C4-2B (cell line): ENCODE results near the gene ASB10.

ENCODE experiments used
- H3K27ac ChIP-seq: fragments of 450-650 bp; 2 replicates; pipeline ENCODE4 v1.5.1; 2017
- ZFX ChIP-seq: fragments of 450-650 bp; IDR thresholded peaks from 2 replicates; pipeline ENCODE4 v1.6.1; 2017
- TF ChIP-seq, protein P1 (sequence below): fragments of 450-650 bp; conservative IDR thresholded peaks from 2 replicates; pipeline ENCODE4 v1.5.1; 2017; ENCODE audit warnings: mild to moderate bottlenecking

ASB10 gene

GRCh38 chr7:151201751-151202150 is 14.7 kb upstream of the ASB10 start:
- TF ChIP-seq ZFX, result no peak
- TF ChIP-seq, protein P1, sequence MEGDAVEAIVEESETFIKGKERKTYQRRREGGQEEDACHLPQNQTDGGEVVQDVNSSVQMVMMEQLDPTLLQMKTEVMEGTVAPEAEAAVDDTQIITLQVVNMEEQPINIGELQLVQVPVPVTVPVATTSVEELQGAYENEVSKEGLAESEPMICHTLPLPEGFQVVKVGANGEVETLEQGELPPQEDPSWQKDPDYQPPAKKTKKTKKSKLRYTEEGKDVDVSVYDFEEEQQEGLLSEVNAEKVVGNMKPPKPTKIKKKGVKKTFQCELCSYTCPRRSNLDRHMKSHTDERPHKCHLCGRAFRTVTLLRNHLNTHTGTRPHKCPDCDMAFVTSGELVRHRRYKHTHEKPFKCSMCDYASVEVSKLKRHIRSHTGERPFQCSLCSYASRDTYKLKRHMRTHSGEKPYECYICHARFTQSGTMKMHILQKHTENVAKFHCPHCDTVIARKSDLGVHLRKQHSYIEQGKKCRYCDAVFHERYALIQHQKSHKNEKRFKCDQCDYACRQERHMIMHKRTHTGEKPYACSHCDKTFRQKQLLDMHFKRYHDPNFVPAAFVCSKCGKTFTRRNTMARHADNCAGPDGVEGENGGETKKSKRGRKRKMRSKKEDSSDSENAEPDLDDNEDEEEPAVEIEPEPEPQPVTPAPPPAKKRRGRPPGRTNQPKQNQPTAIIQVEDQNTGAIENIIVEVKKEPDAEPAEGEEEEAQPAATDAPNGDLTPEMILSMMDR, result no peak
- H3K27ac ChIP-seq, result no peak overlapping the region

DNA sequence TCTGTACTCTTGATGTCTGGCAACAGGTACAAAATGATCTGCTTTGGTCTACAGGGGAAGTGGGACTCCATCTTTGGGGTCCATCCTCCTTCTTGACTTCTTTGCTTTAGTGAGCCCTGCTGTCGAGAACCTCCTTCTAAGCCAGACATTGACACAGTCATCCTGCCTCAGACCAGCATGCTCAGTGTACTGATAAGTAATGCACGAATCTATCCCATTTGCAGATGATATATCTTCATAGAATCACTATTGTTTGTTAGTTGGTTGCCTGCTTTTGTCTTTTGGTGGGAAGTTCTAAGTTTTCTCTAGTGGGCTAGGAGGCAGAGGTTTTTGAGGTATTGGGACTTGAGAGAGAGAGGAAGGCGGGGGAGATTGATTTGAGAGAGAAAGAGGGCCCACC is 14.3 kb upstream of the ASB10 start:
- H3K27ac ChIP-seq, result no peak overlapping the region
- TF ChIP-seq ZFX, result no peak
- TF ChIP-seq, protein P1, result no peak

GRCh38 chr7:151198945-151199848 is 12.1 kb upstream of the ASB10 start:
- no peak overlapping the region for H3K27ac ChIP-seq
- no peak for TF ChIP-seq ZFX
- TF ChIP-seq, protein P1, result no peak

GRCh38 chr7:151197932-151198331 is 10.9 kb upstream of the ASB10 start:
- TF ChIP-seq, protein P1, result no peak
- TF ChIP-seq ZFX, result no peak
- no peak overlapping the region for H3K27ac ChIP-seq

DNA sequence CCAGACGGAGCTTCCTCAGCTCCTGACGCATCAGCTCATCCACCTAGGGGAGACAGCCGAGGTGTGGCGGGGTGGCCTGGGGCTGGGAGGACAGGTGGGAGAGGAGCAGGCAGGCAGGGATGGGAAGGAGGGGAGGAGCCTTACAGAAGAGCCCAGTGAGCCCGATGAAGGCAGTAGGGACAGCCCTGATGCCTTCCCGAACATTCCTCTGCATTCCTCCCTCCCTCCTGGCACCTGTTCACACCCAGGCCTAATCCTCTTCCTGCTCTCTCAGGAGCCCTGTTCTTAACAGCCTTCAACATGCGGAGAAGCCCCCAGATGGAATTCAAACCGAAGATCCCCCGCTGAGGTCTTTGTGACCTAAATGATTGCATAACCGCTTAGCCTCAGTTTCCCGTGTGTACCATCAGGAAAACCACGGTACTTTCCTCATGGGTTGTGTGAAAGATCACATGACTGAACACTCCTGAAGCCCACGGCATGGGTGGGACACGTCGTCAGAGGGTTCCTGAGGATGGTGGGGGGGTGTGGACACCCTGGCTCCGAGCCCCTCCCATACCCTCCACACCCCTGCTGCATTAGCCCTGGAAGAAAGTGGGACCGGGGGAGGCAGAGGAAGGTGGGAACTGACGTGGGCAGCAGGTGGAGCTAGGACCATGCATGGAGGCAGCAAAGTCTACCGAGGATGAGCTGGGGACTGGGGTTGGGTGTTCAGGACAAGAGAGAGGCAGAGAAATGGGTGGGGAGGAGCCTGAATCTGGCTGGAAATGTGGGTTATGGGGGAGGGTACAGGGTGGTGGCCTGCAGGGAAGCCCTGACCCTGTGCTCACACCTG is 8.8 kb upstream of the ASB10 start:
- no peak overlapping the region for H3K27ac ChIP-seq
- TF ChIP-seq, protein P1, result no peak
- TF ChIP-seq ZFX, result no peak

GRCh38 chr7:151194188-151194587 is 7.1 kb upstream of the ASB10 start:
- TF ChIP-seq, protein P1, result no peak
- no peak for TF ChIP-seq ZFX
- no peak overlapping the region for H3K27ac ChIP-seq
